RWPE2 (cell line): ENCODE results near the gene RPGR.

Experiments used
- ATAC-seq: fragments of 200-7000 bp; cut with Tn5 transposase; 3 replicates; pipeline ENCODE4 v1.9.1; 2021; ENCODE audit warnings: low read depth
- DNase-seq: peaks from one replicate; pipeline ENCODE4 v3.0.0-alpha.2; 2020; ENCODE audit warnings: low spot score
- H3K27ac ChIP-seq: fragments of 450-650 bp; 2 replicates; pipeline ENCODE4 v1.5.1; 2017; ENCODE audit warnings: mild to moderate bottlenecking; ENCODE audit not compliant: poor library complexity, severe bottlenecking
- H3K27me3 ChIP-seq: fragments of 250-450 bp; sonication (Bioruptor Pico); 2 replicates; pipeline ENCODE4 v1.5.1; 2021; ENCODE audit warnings: mild to moderate bottlenecking, moderate library complexity; ENCODE audit not compliant: insufficient read depth, poor library complexity, severe bottlenecking
- H3K36me3 ChIP-seq: fragments of 250-450 bp; sonication (Bioruptor Pico); 2 replicates; pipeline ENCODE4 v1.5.1; 2020; ENCODE audit warnings: low read depth, mild to moderate bottlenecking, moderate library complexity
- H3K4me1 ChIP-seq: fragments of 250-450 bp; sonication (Bioruptor Pico); 2 replicates; pipeline ENCODE4 v1.5.1; 2021; ENCODE audit warnings: mild to moderate bottlenecking, moderate library complexity; ENCODE audit not compliant: insufficient read depth, poor library complexity, severe bottlenecking
- H3K4me3 ChIP-seq: fragments of 250-450 bp; sonication (Bioruptor Pico); 2 replicates; pipeline ENCODE4 v1.5.1; 2021; ENCODE audit warnings: mild to moderate bottlenecking, moderate library complexity; ENCODE audit not compliant: severe bottlenecking
- H3K9me3 ChIP-seq: fragments of 250-450 bp; sonication (Bioruptor Pico); 2 replicates; pipeline ENCODE4 v1.5.1; 2021; ENCODE audit warnings: mild to moderate bottlenecking, moderate library complexity; ENCODE audit not compliant: severe bottlenecking
- CTCF ChIP-seq: fragments of 450-650 bp; IDR thresholded peaks from one replicate; pipeline ENCODE4 v1.5.1; 2017; ENCODE audit warnings: mild to moderate bottlenecking, moderate library complexity; ENCODE audit not compliant: poor library complexity, severe bottlenecking

RPGR gene

GRCh38 chrX:38327007-38327774 is at the start of gene RPGR:
Gene RPGR (minus strand): TSS chrX:38327509. CDS start chrX:38327367, 142 bp downstream.
- peak; percentile 96 for ATAC-seq
- H3K27ac ChIP-seq, result peak within 1 kb of the TSS; percentile 47
- H3K27me3 ChIP-seq, result no peaks in the 10 kb centered on the region

GRCh38 chrX:38376747-38377146 is 49.4 kb upstream of the RPGR start:
- no peak for TF ChIP-seq CTCF
- DNase-seq (no peak), ATAC-seq (no peak)
- H3K9me3 ChIP-seq, result no peaks in the 10 kb centered on the region
- no peak overlapping the region for H3K4me3 ChIP-seq
- H3K27me3 ChIP-seq, result no peaks in the 10 kb centered on the region
- H3K4me1 ChIP-seq, result no peaks in the 10 kb centered on the region
- no peak overlapping the region for H3K27ac ChIP-seq
- H3K36me3 ChIP-seq, result no peaks in the 10 kb centered on the region

More at GRCh38 chrX:38327007-38327774, at the start of gene RPGR:
- DNase-seq, result peak; percentile 89
- TF ChIP-seq CTCF, result peak; percentile 81
- Histone ChIP-seq H3K4me3 (peak within 1 kb of the TSS; percentile 79), H3K4me1 (no peaks in the 10 kb centered on the region), H3K9me3 (no peaks in the 10 kb centered on the region), H3K36me3 (no peaks in the 10 kb centered on the region)

GRCh38 chrX:38375891-38376290 is 48.6 kb upstream of the RPGR start:
- Histone ChIP-seq H3K4me3 (no peak overlapping the region), H3K36me3 (no peaks in the 10 kb centered on the region), H3K9me3 (no peaks in the 10 kb centered on the region), H3K27ac (no peak overlapping the region), H3K27me3 (no peaks in the 10 kb centered on the region), H3K4me1 (no peaks in the 10 kb centered on the region)
- peak; percentile 42; the same call in 1 of the 3 replicates for ATAC-seq
- no peak for DNase-seq
- TF ChIP-seq CTCF, result peak; percentile 40

- Histone ChIP-seq H3K4me3 (no peak overlapping the region), H3K27ac (no peak overlapping the region), H3K9me3 (no peaks in the 10 kb centered on the region), H3K4me1 (no peaks in the 10 kb centered on the region), H3K27me3 (no peaks in the 10 kb centered on the region), H3K36me3 (no peaks in the 10 kb centered on the region)
- DNase-seq (no peak), ATAC-seq (no peak)
- no peak for TF ChIP-seq CTCF
Measured at GRCh38 chrX:38374431-38374830, 47.1 kb upstream of the RPGR start.

GRCh38 chrX:38371641-38372040 is 44.3 kb upstream of the RPGR start:
- H3K27ac ChIP-seq, result no peak overlapping the region
- no peak for ATAC-seq
- no peaks in the 10 kb centered on the region for H3K4me1 ChIP-seq

More at GRCh38 chrX:38371641-38372040, 44.3 kb upstream of the RPGR start:
- H3K9me3 ChIP-seq, result no peaks in the 10 kb centered on the region
- DNase-seq, result no peak
- H3K27me3 ChIP-seq, result no peaks in the 10 kb centered on the region
- no peak for TF ChIP-seq CTCF
- no peak overlapping the region for H3K4me3 ChIP-seq
- H3K36me3 ChIP-seq, result no peaks in the 10 kb centered on the region
